C4-2B (cell line): ENCODE measurements around the gene GJB5.

Experiments
- H3K27ac ChIP-seq: fragments of 450-650 bp; 2 replicates; pipeline ENCODE4 v1.5.1; 2017
- ZFX ChIP-seq: fragments of 450-650 bp; IDR thresholded peaks from 2 replicates; pipeline ENCODE4 v1.6.1; 2017
- TF ChIP-seq, protein P1 (sequence below): fragments of 450-650 bp; conservative IDR thresholded peaks from 2 replicates; pipeline ENCODE4 v1.5.1; 2017; ENCODE audit warnings: mild to moderate bottlenecking

Gene GJB5

DNA sequence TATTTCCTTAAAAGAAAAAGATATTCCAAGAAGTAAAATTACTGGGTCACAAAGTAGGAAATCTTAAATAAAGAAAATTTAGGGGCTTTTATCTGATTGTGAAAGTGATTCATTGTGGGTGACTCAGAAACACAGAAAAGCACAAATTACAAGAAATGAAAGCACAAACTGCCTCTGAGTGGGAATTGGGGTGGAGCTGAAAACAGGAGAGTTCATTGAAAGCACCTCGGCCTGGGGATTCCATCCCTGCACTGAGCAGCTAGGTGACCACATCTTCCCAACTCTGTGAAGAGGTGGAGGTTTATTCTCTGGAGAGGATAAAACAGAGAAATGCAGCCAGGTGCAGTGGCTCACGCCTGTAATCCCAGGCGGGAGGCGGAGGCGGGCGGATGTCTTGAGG, 45.4 kb downstream of the GJB5 start:
- TF ChIP-seq, protein P1, sequence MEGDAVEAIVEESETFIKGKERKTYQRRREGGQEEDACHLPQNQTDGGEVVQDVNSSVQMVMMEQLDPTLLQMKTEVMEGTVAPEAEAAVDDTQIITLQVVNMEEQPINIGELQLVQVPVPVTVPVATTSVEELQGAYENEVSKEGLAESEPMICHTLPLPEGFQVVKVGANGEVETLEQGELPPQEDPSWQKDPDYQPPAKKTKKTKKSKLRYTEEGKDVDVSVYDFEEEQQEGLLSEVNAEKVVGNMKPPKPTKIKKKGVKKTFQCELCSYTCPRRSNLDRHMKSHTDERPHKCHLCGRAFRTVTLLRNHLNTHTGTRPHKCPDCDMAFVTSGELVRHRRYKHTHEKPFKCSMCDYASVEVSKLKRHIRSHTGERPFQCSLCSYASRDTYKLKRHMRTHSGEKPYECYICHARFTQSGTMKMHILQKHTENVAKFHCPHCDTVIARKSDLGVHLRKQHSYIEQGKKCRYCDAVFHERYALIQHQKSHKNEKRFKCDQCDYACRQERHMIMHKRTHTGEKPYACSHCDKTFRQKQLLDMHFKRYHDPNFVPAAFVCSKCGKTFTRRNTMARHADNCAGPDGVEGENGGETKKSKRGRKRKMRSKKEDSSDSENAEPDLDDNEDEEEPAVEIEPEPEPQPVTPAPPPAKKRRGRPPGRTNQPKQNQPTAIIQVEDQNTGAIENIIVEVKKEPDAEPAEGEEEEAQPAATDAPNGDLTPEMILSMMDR: no peak
- no peak for TF ChIP-seq ZFX
- no peak overlapping the region for H3K27ac ChIP-seq

DNA sequence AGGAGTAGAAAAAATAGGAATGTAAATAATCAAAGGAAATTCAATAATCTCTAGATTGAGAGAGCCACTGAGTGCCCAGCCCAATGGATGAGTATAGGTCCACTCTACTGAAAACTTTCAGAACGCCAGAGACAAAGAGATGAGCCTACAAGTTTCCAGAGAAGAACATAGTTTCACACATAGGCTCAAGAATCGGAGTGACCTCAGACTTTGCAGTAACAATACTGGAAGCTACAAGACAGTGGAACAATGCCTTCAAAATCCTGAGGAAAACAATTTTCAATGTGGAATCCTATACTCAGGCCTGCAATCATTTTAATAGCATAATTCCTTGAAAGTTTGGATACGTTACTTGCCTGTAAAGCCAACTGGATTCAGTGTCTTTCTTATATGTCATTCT, 48.9 kb downstream of the GJB5 start:
- TF ChIP-seq, protein P1: no peak
- TF ChIP-seq ZFX: no peak
- H3K27ac ChIP-seq: no peak overlapping the region

DNA sequence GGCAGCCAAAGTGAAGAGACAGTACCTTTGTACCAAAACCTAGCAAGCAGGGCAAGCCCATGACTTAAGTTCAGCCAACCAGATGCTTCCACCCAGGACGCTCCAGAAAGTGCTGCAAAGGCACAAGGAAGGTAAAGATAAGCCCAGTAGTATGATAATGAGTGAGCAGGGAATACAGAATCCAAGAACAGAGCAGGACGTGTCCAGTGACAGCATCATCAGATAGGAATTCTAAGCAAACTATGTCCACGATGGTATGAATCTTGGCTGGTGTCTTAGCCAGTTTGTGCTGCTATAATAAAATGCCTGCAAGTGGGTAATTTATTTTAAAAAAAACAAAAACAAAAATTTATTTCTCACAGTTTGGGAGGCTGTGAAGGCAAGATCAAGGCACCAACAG, 51.5 kb downstream of the GJB5 start:
- H3K27ac ChIP-seq: no peak overlapping the region
- TF ChIP-seq, protein P1: no peak
- TF ChIP-seq ZFX: no peak
